DMS79 (cell line): Measurements from ENCODE around the gene SERPINA1.
"Not testable (repeated sequence)": the region's sequence is repeated elsewhere in the genome, so short reads cannot be mapped to it uniquely, and the experiment has no call there.

Experiments used
- DNase-seq: peaks from one replicate; lab custom pipeline; 2025; lab: John Stamatoyannopoulos, UW

Gene SERPINA1

DNA sequence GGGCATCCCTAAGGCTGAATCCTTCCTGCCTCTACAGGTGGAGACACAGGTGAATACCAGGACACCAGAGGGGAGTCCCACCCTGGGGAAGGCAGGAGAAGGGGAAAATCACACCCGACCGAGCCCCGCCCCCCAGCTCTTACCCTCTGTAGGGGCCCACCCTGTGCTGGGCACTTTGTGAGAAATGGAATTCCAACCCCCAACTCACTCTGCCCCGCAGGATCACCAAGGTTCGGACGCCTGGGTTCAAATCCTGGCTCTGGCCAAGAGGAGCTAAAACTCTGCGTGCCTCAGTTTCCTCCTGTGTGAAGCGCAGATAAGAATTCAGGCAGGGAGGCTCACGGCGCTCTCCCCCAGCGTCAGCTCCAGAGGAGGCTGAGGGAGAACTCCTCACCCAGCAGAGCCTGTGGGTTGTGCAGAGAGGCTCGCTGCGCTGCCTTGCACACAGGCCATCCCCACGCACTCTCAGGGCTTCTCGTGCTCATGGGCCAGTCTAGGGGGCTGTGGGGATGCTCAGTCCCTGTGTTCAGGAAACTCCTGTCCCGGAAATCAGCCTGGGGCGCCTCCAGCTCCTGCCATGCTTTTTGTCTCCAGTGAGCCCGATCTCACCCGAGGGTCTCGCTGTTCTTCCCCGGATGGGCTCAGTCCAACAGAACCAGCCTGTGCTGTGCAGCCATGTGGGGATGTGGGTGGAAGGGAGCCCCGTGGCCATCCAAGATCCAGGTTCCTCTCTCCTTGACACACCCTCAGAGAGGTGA, 18.5 kb downstream of the SERPINA1 start:
- not testable (repeated sequence) for DNase-seq

DNA sequence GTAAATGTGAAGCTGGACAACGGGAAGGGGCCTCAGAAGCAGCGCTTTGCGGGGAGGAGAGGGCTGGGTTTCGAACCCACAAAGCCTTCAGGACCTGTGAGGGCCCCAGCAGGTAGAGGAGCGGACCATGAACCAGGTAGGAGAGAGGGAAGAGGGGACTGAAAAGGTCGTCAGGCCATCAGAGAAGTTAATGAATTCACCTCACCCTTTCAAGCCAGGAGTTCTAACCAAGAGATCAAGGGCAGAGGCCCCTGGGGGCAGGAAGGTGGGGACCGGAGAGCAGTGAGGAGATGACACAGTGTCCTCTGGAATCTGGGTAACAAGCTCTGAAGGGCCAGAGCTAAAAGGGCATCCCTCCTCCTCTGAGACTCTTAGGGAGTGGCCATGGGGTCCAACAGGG, 19.4 kb downstream of the SERPINA1 start:
- no peak for DNase-seq

DNA sequence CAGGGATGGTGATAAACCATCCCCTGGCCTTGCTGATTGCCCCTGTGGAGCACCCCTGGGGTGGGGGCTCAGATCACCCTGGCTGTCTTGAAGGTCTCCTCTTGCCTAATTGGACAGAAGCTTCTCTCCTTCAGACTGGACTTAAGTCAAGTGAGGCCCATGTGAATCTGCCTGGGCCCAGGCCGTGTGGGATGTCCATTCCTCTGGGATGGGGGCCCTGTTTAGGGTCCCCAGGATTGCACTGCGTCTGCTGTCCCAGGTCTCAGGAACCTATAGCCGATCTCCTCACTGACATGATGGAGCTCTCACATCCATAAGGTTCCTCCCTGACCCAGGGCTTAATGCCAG, 20.2 kb downstream of the SERPINA1 start:
- no peak for DNase-seq

DNA sequence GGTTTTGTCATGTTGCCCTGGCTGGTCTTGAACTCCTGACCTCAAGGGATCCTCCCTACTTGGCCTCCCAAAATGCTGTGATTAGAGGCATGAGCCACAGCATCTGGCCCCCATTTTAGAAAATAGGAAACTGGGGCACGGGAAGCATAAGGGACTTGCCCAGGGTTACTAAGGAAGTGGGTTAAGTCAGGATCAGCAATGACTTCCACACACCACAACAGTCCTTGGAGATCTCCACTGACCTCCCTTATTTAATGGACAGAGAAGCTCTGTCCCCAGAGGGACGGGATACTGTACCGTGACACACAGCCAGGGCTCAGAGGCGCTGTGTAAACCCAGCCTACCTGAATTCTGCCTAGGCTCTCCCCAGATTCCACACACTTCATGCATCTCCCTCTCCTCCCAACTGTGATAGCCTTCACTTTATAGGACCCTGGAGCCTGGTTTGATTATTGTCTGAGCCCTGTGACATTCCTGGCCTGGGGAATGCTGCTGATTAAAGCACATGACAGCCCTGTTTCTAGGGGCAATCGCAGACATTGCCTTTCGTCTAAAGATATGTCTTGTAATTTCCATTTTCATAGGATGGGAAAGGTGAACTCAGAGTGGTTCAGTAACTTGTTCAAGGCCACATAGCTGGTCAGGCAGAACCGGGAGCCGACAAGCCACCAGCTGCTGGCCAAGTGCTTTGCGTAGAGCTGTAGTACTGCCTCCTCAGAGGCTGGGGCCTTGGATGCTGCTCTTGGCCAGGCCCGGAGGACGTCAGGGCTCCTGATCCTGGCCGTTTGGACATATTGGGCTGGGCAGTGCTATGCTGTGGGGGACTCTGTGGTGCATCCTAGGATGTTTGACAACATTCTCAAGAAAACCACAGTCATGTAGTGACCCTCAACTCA, 20.8 kb downstream of the SERPINA1 start:
- no peak for DNase-seq

- DNase-seq: no peak
Measured at GRCh38 chr14:94366146-94366915, 22.1 kb downstream of the SERPINA1 start, which contains the start of gene SERPINA2. Gene SERPINA2, minus strand, starts transcription at chr14:94366698.

DNA sequence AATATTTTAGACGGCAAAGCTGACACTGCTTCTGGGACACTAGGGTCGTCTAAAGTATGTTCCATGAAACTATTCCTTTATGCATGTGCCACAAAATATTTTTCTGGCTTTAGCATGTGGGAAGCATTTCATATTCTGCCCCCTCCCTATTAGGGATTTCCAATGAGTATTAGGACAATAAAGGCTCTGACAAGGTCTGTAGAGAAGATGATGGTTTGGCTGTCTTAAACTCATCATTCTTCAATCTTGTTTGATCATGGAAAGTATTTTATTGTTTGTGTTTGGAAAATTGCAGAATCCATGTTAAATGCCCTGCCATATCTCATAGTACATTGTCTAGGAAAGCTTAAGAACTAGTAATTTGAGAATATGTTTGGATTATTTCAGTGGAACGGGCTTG, 22.8 kb downstream of the SERPINA1 start:
- DNase-seq: no peak

- DNase-seq: no peak
Measured at GRCh38 chr14:94364964-94365363, 23.4 kb downstream of the SERPINA1 start.

GRCh38 chr14:94364037-94364436, 24.4 kb downstream of the SERPINA1 start:
- DNase-seq: no peak

DNA sequence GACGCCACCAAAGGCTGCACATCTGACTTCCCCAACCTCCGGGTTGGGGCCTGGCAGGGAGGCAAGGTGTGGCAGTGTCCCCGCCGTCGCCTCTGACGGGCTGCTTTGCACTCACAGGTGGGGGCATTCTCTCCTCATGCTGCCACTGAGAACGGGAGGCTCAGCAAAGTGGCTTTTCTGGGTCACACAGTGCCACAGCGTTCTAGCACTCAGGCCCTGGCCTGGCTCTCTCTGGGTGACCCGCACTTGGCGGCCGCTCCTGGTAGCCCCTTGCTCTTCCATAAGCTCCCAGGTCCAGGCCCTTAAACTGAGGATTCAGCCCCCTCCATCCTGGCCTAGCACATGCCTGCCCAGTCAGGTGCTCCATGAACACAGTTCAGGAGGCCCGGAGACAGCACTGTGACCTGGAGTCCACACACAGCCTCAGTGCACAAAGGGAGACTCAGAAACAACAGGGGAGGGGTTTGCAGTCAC, 25.2 kb downstream of the SERPINA1 start:
- DNase-seq: no peak

- no peak for DNase-seq
Measured at GRCh38 chr14:94362614-94363133, 25.7 kb downstream of the SERPINA1 start.

DNA sequence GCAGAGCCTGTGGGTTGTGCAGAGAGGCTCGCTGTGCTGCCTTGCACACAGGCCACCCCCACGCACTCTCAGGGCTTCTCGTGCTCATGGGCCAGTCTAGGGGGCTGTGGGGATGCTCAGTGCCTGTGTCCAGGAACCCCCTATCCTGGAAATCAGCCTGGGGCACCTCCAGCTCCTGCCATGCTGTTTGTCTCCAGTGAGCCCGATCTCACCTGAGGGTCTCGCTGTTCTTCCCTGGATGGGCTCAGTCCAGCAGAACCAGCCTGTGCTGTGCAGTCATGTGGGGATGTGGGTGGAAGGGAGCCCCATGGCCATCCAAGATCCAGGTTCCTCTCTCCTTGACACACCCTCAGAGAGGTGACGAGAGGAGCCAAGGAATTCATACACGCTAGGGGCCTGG, 26.7 kb downstream of the SERPINA1 start:
- DNase-seq: no peak

DNA sequence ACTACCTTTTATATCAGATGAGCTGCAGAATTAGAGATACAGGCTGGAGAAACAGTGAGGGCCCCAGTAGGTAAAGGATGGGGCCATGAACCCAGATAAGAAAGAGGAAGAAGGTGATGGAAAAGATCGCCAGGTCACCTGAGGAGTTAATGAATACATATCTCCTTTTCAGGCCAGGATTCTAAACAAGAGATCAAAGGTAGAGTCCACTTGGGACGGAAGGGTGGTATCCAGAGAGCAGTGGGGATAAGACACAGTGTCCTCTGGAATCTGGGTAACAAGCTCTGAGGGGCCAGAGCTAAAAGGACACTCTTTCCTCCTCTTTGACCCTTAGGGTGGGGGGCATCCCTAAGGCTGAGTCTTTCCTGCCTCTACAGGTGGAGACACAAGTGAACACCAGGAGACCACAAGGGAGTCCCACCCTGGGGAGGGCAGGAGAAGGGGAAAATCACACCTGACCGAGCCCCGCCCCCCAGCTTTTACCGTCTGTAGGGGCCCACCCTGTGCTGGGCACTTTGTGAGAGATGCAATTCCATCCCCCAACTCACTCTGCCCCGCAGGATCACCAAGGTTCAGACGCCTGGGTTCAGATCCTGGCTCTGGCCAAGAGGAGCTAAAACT, 27.3 kb downstream of the SERPINA1 start:
- DNase-seq: no peak

DNA sequence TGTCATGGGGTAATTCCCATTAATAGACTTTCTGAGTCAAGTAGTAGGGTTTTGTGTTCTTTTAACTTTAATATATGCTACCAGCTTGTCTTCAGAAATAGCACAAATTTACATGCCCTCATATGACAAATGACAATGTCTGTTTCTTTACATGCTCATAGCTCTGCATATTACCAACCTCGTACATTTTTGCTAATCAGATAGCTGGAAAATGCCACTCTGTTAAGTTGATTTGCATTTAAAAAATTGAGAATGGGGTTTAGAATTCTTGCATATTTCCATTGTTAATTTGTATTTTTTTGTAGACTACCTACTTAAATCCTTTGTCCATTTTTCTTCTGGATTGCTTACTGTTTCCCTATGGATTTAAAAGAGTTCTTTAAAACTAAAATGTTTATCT, 31.2 kb downstream of the SERPINA1 start:
- DNase-seq: no peak

- no peak for DNase-seq
Measured at GRCh38 chr14:94356379-94357056, 31.9 kb downstream of the SERPINA1 start.

DNA sequence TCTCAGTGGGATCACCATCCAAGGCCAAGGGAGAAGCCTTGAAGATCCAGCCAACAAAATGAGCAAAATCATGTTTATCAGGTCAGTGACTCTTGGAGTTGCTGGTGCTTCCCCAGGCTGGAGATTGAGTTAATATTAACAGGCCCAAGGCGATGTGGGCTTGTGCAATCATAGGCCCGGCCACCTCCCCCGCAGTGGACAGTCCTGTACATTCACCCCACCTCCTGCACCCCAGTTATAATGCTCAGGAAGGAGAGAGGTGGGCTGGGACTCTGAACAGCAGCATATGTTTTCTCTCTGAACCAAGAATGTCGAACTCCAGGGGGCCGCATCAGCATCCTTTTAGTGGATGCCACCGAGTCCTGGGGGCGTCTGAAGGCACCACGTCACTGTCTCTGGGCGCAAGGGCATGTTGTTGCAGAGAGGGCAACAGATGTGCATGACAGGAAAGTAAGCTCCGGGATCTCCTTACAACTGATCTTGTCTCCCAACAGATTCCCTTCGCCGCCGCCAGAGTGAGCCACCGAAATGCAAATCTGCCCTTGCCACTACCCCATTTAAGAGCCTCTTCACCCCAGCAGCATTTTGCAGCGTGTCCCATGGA, 33.1 kb downstream of the SERPINA1 start:
- DNase-seq: no peak

DNA sequence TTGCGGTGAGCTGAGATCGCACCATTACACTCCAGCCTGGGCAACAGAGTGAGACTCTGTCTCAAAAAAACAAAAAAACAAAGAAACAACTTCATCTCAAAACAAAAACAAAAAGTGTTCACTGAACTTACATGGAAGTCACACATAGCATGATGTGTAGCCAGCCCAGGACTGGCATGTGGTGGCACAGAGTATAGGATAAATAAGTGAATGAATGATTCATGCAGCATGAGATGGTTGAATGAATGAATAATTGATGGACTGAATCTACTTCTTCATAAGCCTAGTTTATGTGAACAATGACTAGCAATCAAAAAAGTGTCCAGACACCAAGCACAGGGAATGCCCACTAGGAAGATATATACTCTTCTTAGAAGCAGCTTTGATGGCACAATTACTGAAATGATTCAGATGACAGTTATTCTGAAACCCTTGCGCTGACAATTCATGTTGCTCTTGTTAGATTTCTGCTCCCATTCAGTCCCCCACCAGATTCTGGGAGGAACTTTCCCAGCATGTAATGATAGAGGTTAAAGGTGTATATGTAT, 33.7 kb downstream of the SERPINA1 start:
- no peak for DNase-seq

DNA sequence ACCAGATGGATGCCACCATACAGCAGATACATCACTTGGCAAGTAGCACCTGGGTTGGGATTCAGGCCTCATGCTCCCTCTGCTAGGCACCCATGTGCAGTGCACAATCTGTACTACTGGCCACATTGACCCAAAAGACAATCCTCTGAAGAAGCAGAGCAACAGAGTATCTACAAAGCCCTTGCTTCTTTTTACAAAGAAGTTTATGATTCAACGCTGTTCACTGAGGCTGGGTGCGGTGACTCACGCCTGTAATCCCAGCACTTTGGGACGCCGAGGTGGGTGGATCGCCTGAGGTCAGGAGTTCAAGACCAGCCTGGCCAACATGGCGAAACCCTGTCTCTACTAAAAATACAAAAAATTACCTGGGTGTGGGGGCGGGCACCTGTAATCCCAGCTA, 34.2 kb downstream of the SERPINA1 start:
- not testable (repeated sequence) for DNase-seq

DNA sequence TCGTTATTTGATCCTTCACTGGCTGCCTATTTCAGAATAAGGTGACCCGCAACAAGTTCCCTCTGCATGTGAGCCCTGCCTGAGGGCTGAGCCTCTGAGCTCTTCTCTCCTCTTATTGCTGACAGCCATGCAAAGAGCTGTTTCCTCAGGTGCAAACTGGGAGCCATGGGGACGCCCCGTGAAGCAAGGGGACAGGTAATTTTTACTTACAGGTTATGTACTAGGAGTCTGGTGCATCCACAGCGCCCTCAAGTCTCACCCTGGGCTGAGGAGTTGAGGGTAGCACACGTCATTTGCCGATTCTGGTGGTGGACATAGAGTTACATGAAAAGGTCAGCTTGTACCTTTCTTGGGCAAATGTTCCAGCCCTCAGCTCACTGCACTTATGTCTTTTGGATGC, 39.1 kb downstream of the SERPINA1 start:
- DNase-seq: no peak

DNA sequence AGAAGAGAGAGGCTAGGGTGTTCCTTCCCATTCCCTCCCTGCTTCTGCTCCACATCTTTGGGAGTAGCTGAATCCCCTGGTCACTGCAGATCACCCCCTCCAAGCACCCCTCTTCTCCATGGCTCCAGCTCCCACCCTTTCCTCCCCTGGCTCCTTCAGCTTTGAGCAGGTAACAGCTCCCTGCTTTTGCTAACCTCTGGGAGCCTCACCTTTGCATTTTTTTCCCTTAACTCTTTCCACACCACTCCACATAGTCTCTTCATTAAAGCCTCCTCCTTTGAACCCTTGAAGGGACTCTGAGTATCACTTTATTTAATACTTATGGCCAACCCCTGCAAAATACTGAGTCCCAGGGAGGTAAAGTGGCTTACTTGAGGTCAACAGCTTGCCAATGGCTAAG, 39.6 kb downstream of the SERPINA1 start:
- no peak for DNase-seq

DNA sequence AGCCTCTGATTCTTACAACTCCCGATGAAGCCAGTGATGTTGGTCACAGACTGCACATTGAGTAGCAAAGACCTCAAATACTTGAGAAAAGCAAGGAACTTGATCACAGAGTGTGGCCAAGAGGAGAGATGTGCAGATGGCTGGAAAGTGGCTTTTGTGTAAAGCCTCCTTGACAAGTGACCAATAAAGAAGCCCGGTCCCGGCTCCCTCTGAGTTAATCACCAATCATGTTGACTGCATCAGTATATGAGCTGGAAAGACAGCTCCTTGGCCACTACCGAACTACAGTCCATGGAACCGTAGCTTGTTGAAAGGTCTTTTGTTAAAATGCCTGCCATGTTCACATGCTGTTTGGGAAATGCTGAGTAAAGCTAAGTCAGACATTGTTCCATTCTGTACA, 41.6 kb downstream of the SERPINA1 start:
- no peak for DNase-seq
